ENCODE results near the gene KEL.
A peak's percentile ranks its signal among the peaks of the same experiment; 100 is the strongest.
"Not testable (repeated sequence)": the region's sequence is repeated elsewhere in the genome, so short reads cannot be mapped to it uniquely, and the experiment has no call there.

The KEL gene

GRCh38 chr7:142961973-142962926 lies at the start of gene KEL:
KEL (minus strand) TSS chr7:142962363; CDS start chr7:142962206, 157 bp downstream.
- no peak for DNase-seq

- DNase-seq: peak; percentile 56 to 79 (median 76)
Measured at GRCh38 chr7:143008007-143008901, 46.1 kb upstream of the KEL start.

GRCh38 chr7:143005632-143006260 lies 43.6 kb upstream of the KEL start:
- DNase-seq: no peak

GRCh38 chr7:143003393-143004051 lies 41.4 kb upstream of the KEL start:
- DNase-seq: no peak

GRCh38 chr7:143002898-143003297 lies 40.7 kb upstream of the KEL start:
- DNase-seq: no peak

- DNase-seq: no peak
Measured at GRCh38 chr7:143002106-143002505, 39.9 kb upstream of the KEL start.

- DNase-seq: no peak
Measured at GRCh38 chr7:143000648-143001047, 38.5 kb upstream of the KEL start.

GRCh38 chr7:142999793-143000192 lies 37.6 kb upstream of the KEL start:
- no peak for DNase-seq

- no peak for DNase-seq
Measured at GRCh38 chr7:142998966-142999365, 36.8 kb upstream of the KEL start.

GRCh38 chr7:142997456-142997989 lies 35.4 kb upstream of the KEL start:
- DNase-seq: no peak

GRCh38 chr7:142992427-142992826 lies 30.3 kb upstream of the KEL start:
- no peak for DNase-seq

GRCh38 chr7:142984297-142984696 lies 22.1 kb upstream of the KEL start:
- DNase-seq: no peak

GRCh38 chr7:142983825-142984224 lies 21.7 kb upstream of the KEL start:
- no peak for DNase-seq

- DNase-seq: not testable (repeated sequence)
Measured at GRCh38 chr7:142978402-142978801, 16.2 kb upstream of the KEL start.

- no peak for DNase-seq
Measured at GRCh38 chr7:142974626-142975025, 12.5 kb upstream of the KEL start.

- no peak for DNase-seq
Measured at GRCh38 chr7:142969183-142969582, 7.0 kb upstream of the KEL start.

- DNase-seq: no peak
Measured at GRCh38 chr7:142968229-142968628, 6.1 kb upstream of the KEL start.

- DNase-seq: no peak
Measured at GRCh38 chr7:142964502-142965246, 2.5 kb upstream of the KEL start.

GRCh38 chr7:142963993-142964392 lies 1.8 kb upstream of the KEL start:
- no peak for DNase-seq

GRCh38 chr7:142962991-142963390 lies 828 bp upstream of the KEL start:
- DNase-seq: no peak

- DNase-seq: no peak
Measured at GRCh38 chr7:142961595-142961972, 579 bp downstream of the KEL start.

All from activated naive CD4-positive, alpha-beta T cell (primary cell).